DMS 273 (cell line): ENCODE measurements around the gene GLB1L2.
"Not testable (repeated sequence)": the region's sequence is repeated elsewhere in the genome, so short reads cannot be mapped to it uniquely, and the experiment has no call there.

Experiments used
- DNase-seq: peaks from one replicate; lab custom pipeline; 2025; ENCODE audit not compliant: unreplicated experiment; lab: John Stamatoyannopoulos, UW

The GLB1L2 gene

GRCh38 chr11:134322553-134322952, 9.2 kb upstream of the GLB1L2 start:
- DNase-seq = no peak

- no peak for DNase-seq
These were observed 3.4 kb upstream of the GLB1L2 start for GRCh38 chr11:134328433-134328832.

- no peak for DNase-seq
These were observed 1.0 kb upstream of the GLB1L2 start for GRCh38 chr11:134330611-134331353.

- peak; percentile 59 for DNase-seq
These were observed 422 bp downstream of the GLB1L2 start for GRCh38 chr11:134332189-134332631.

- DNase-seq = no peak
These were observed 994 bp downstream of the GLB1L2 start for GRCh38 chr11:134332782-134333181.

GRCh38 chr11:134333312-134333711, 1.5 kb downstream of the GLB1L2 start:
- no peak for DNase-seq

- no peak for DNase-seq
These were observed 2.2 kb downstream of the GLB1L2 start for GRCh38 chr11:134333946-134334345.

GRCh38 chr11:134334796-134335571, 3.2 kb downstream of the GLB1L2 start:
- DNase-seq = no peak

GRCh38 chr11:134337051-134337450, 5.3 kb downstream of the GLB1L2 start:
- DNase-seq = no peak

- no peak for DNase-seq
These were observed 6.3 kb downstream of the GLB1L2 start for GRCh38 chr11:134338068-134338467.

GRCh38 chr11:134338654-134339053, 6.9 kb downstream of the GLB1L2 start:
- no peak for DNase-seq

- DNase-seq = no peak
These were observed 8.0 kb downstream of the GLB1L2 start for GRCh38 chr11:134339756-134340155.

GRCh38 chr11:134340354-134340964, 8.7 kb downstream of the GLB1L2 start:
- no peak for DNase-seq

GRCh38 chr11:134341805-134342571, 10.2 kb downstream of the GLB1L2 start:
- DNase-seq = no peak

- no peak for DNase-seq
These were observed 11.0 kb downstream of the GLB1L2 start for GRCh38 chr11:134342572-134343340.

- DNase-seq = no peak
These were observed 11.9 kb downstream of the GLB1L2 start for GRCh38 chr11:134343646-134344045.

GRCh38 chr11:134344497-134345236, 12.9 kb downstream of the GLB1L2 start:
- DNase-seq = not testable (repeated sequence)

GRCh38 chr11:134345237-134345550, 13.4 kb downstream of the GLB1L2 start:
- DNase-seq = no peak

GRCh38 chr11:134346101-134346975, 14.6 kb downstream of the GLB1L2 start:
- no peak for DNase-seq
